Psoas muscle (tissue), 8 donors: Measurements from ENCODE around the gene AREG. TPM values are rescaled to one million over a fixed set of nuclear protein-coding genes. Genes with fewer than 3 reads are reported as not detected.

Experiments
- ATAC-seq, 4 donors: fragments of 200-7000 bp; cut with Tn5 transposase; one replicate each; pipeline ENCODE4 v1.9.1; 2020; ENCODE audit warnings: moderate library complexity in 3 of 4, mild to moderate bottlenecking in 2 of 4
- DNase-seq, 2 donors: peaks; one replicate each; pipeline ENCODE4 v3.0.0-alpha.2; 2020
- H3K27ac ChIP-seq: fragments of 200-600 bp; one replicate; pipeline ENCODE4 v1.8.0; 2022
- H3K27me3 ChIP-seq, 3 donors: fragments of 200-600 bp in 1 of 3; one replicate each; pipeline versions ENCODE4 v1.6.1 to v1.8.0; 2013 to 2022; ENCODE audit warnings: low read length in 2 of 3, mild to moderate bottlenecking in 2 of 3, moderate library complexity in 1 of 3; ENCODE audit not compliant: insufficient read depth in 3 of 3
- H3K36me3 ChIP-seq, 2 donors: fragments of 200-600 bp in 1 of 2; one replicate each; pipeline versions ENCODE4 v1.6.1 to v1.8.0; 2013 to 2022; ENCODE audit warnings: low read depth in 1 of 2, mild to moderate bottlenecking in 1 of 2, moderate library complexity in 1 of 2; ENCODE audit not compliant: insufficient read depth in 1 of 2
- H3K4me1 ChIP-seq: fragments of 200-600 bp; one replicate; pipeline ENCODE4 v1.8.0; 2022
- H3K4me3 ChIP-seq: fragments of 200-600 bp; one replicate; pipeline ENCODE4 v1.8.0; 2022; ENCODE audit warnings: mild to moderate bottlenecking
- H3K9me3 ChIP-seq: fragments of 200-600 bp; one replicate; pipeline ENCODE4 v1.8.0; 2022
- WGBS, 3 donors: extraction: QIAGEN DNeasy Blood & Tissue Kit; methylation state at CpG; one replicate each; pipeline versions ENCODE4 v1.1.6 to v1.1.7; 2013; 5-methylcytosine and 5-hydroxymethylcytosine counted together
- intact Hi-C, 2 donors: fragments of 100-400 bp; cut with DNase I; formaldehyde crosslinking; loops; one replicate each; pipeline versions ENCODE4 v1.11.0 to v1.14.2; 2022
- polyA plus RNA-seq, 3 donors: library from polyadenylated mRNA; stranded (reverse); fragments of 200-250 nt; gene quantifications; one replicate each; pipeline ENCODE4 v1.2.3, GENCODE V29; 2013
- total RNA-seq, 4 donors: library from RNA; stranded (reverse); fragmentation: NEBNext Ultra II Directional in 2 of 4; extraction: Animal tissue kit (Norgen Biotek cat#: 25700) in 2 of 4; gene quantifications; one replicate each; pipeline versions ENCODE4 v1.2.1 to v1.2.4, GENCODE V29; 2021 to 2023
- TF ChIP-seq, protein P1 (sequence below): fragments of 200-600 bp; IDR thresholded peaks from one replicate; pipeline ENCODE4 v1.8.0; 2022; ENCODE audit warnings: antibody characterized with exemption
- donor health status: healthy with polysubstance abuse.
- donor health status: DM: no; HTN: no; CAD: no; lungs with moderate emphysema.
- donor health status: Bipolar disorder and iron deficiency.
- donor health status: healthy.
- donor health status: DM: yes; HTN: yes; CAD: no.
- donor health status: DM: no; HTN: no; CAD: no.
- donor health status: DM: no; HTN: no; CAD: no.
- donor health status: DM: yes; HTN: yes; CAD: no.

The AREG gene
- total and polyA plus RNA-seq, 7 donors = 0.25 to 1.3 (median 0.75) TPM; not detected in 1

DNA sequence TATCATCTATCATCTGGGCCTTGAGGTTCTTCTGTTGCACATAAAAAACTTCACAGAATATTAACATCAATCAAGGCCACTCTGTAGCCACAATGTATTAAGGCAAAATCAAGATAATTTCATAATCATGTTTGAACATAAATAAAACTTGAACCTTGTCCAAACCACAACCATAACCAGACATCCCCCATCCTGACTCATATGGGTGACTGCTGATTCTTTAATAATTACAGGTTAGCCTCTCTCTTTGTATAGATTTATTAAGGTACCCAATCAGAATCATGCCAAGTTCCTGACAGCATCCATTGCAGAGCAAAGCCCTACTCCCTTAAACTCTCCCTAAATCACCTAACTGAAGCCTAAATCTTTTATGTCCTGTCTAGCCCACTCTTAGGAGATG, 16.7 kb upstream of the AREG start:
- Histone ChIP-seq H3K4me3 (no peak overlapping the region), H3K4me1 (no peaks in the 10 kb centered on the region), H3K27ac (no peak overlapping the region), H3K27me3 (no peaks in the 10 kb centered on the region), H3K9me3 (no peaks in the 10 kb centered on the region), H3K36me3 (no peaks in the 10 kb centered on the region)
- DNase-seq (no peak), ATAC-seq (no peak)
- intact Hi-C loops = loop anchor here in 1 of 2 donors (5.0 kb wide), 1 partner anchor 479 kb away; no protein-coding TSS in a partner anchor
- TF ChIP-seq, protein P1, sequence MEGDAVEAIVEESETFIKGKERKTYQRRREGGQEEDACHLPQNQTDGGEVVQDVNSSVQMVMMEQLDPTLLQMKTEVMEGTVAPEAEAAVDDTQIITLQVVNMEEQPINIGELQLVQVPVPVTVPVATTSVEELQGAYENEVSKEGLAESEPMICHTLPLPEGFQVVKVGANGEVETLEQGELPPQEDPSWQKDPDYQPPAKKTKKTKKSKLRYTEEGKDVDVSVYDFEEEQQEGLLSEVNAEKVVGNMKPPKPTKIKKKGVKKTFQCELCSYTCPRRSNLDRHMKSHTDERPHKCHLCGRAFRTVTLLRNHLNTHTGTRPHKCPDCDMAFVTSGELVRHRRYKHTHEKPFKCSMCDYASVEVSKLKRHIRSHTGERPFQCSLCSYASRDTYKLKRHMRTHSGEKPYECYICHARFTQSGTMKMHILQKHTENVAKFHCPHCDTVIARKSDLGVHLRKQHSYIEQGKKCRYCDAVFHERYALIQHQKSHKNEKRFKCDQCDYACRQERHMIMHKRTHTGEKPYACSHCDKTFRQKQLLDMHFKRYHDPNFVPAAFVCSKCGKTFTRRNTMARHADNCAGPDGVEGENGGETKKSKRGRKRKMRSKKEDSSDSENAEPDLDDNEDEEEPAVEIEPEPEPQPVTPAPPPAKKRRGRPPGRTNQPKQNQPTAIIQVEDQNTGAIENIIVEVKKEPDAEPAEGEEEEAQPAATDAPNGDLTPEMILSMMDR = no peak

- H3K27ac ChIP-seq = no peak overlapping the region
- H3K27me3 ChIP-seq = no peaks in the 10 kb centered on the region
- H3K9me3 ChIP-seq = no peaks in the 10 kb centered on the region
- no peak for DNase-seq
- no peak for ATAC-seq
- no peak overlapping the region for H3K4me3 ChIP-seq
- TF ChIP-seq, protein P1 = no peak
- no peaks in the 10 kb centered on the region for H3K36me3 ChIP-seq
- WGBS, 3 donors = 63 to 75% (median 69%) methylated on average over 11 of the region's 11 CpGs
- intact Hi-C loops = no loop called here
- H3K4me1 ChIP-seq = no peaks in the 10 kb centered on the region
Observed at GRCh38 chr4:74431113-74431826, 13.7 kb upstream of the AREG start.

DNA sequence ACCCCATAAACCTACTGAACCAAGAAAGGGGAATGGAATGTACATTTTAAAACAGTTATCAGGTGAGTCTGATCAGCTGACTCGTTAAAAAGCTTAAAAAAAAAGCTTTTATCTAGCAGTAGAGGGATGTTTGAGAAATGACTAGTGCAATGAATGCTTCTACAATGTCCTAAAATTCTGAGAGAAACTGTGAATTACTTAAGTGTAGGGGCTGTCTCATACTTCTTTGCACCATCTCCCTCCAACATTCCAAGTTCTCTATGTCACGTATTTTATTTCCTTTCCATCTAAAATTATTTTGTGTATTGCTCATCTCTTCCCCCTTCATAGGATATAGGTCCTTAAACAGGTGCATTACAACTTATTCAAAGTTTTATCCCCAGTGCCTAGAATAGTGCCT, 11.9 kb upstream of the AREG start:
- Histone ChIP-seq H3K27ac (no peak overlapping the region), H3K9me3 (no peaks in the 10 kb centered on the region), H3K4me3 (no peak overlapping the region), H3K36me3 (no peaks in the 10 kb centered on the region), H3K4me1 (no peaks in the 10 kb centered on the region), H3K27me3 (no peaks in the 10 kb centered on the region)
- 80 to 82% (median 81%) methylated on average over 2 of the region's 2 CpGs for WGBS, 3 donors
- DNase-seq (no peak), ATAC-seq (no peak)
- TF ChIP-seq, protein P1 = no peak
- intact Hi-C loops = no loop called here

DNA sequence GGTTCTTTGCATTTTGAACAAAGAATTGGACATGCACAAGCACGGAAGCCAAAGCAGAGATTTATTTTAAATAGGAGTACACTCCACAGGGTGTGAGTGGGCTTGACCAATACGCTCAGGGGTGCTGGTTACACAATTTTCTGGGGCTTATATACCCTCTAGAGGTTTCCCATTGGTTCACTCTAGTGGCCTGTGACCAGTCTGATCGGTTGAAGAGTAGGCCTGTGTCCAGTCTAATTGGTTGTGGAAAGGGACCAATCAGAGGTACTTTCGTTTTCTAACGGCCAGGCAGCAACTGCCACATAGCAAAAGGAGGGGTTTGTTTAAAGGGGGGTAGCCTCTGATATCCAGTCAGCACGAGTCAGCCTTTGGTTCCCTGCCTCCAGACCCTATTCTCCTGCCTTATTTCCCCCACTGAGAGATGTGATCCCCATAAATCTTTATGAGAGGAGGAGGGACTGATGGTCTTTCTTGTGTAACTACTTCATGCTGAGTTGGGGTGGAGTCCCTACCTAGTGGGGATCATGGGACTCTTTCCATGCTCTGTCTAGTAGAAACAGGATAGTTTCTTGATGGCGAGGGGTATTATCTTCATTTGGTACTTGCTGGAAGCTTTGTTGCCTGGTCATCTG, 11.3 kb upstream of the AREG start:
- H3K27ac ChIP-seq = no peak overlapping the region
- 60 to 70% (median 66%) methylated on average over 7 of the region's 7 CpGs for WGBS, 3 donors

More for the DNA sequence above, 11.3 kb upstream of the AREG start:
- no peak overlapping the region for H3K4me3 ChIP-seq
- no peak for DNase-seq
- ATAC-seq = no peak
- H3K36me3 ChIP-seq = no peaks in the 10 kb centered on the region
- intact Hi-C loops = no loop called here
- no peaks in the 10 kb centered on the region for H3K4me1 ChIP-seq
- H3K27me3 ChIP-seq = no peaks in the 10 kb centered on the region
- TF ChIP-seq, protein P1 = no peak
- no peaks in the 10 kb centered on the region for H3K9me3 ChIP-seq
